Measurements from ENCODE around the gene LDB3. TPM values are rescaled to one million over a fixed set of nuclear protein-coding genes. Genes with fewer than 3 reads are reported as not detected.

The LDB3 gene
- total and polyA plus RNA-seq, 2 of the 8 experiments (the other 6 are each of a cell fraction or from before 2014, with no cell fraction given) = 0.20 to 0.43 TPM

- TF ChIP-seq POU5F1 (IDR thresholded peaks at IDR 0.05; ENCODE audit: low read depth, low read length) (no peak), EGR1 (IDR thresholded peaks at IDR 0.05; ENCODE audit: borderline replicate concordance, low read depth, low read length) (no peak)
Observed at GRCh38 chr10:86756511-86757112, 88.3 kb downstream of the LDB3 start, which contains the start of gene BMPR1A (continued).

Data from H1 (cell line).